GM21786 (cell line): Measurements from ENCODE around the gene REG3G.
"Not testable (repeated sequence)": the region's sequence is repeated elsewhere in the genome, so short reads cannot be mapped to it uniquely, and the experiment has no call there.

Experiments
- ATAC-seq: cut with Tn5 transposase; IDR thresholded peaks from one replicate; pipeline ENCODE4 v1.9.1; 2021; ENCODE audit not compliant: unreplicated experiment

REG3G gene

DNA sequence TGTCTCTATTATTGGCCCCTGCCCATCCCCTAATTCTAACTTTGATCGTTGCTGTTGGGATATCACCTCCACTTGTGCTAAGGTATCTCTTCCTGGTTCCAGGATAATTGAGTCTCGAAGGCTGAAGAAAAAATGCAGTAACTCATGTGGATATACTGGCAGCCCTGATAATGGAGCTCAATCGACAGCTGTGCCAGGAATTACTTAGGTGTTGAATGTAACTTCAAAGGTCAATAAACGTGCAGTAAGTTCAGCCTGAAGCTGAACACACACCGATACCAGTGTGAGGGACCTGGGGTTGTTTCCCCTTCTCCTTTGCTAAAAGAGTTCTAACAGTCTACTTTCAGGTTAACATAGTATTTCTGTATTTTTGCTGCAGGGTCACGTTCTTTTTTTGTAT is 11.9 kb upstream of the REG3G start:
- ATAC-seq: no peak

GRCh38 chr2:79016342-79016741 is 9.2 kb upstream of the REG3G start:
- no peak for ATAC-seq

DNA sequence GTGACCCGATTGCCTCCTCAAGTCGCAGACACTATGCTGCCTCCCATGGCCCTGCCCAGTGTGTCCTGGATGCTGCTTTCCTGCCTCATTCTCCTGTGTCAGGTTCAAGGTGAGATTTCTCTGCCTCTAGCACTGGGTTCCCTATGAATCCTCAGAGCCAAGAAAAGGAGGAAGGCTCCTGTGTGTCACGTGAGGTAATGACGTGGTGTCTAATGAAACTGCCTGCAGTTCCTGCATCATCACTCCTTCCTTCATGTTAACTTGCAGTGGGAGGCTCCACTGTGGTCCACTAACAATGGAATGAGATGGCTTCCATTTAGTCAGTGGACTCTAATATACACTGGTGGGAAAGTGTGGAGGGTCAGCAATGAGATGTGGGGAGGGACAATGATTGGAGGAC is 559 bp downstream of the REG3G start:
- no peak for ATAC-seq

DNA sequence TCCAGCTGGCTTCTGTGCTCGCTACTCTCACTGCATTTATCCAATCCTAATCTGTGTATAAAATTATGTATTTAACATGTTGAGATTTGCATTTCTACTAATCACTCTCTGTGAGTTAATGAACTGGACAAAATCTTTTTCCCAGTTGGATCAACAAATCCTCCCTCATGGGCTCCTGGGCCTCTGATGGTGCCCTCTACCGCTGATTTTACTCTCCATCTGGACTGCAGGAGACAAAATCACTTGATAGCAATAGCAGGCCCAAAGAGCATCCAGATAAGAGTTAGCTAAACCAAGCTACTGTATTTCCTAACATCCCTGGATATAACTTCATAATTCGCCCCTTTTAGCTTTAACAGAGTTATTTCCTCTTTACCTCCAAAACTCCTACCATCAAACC is 14.4 kb downstream of the REG3G start:
- ATAC-seq: no peak

- ATAC-seq: no peak
These were observed 15.5 kb downstream of the REG3G start for GRCh38 chr2:79041032-79041448.

DNA sequence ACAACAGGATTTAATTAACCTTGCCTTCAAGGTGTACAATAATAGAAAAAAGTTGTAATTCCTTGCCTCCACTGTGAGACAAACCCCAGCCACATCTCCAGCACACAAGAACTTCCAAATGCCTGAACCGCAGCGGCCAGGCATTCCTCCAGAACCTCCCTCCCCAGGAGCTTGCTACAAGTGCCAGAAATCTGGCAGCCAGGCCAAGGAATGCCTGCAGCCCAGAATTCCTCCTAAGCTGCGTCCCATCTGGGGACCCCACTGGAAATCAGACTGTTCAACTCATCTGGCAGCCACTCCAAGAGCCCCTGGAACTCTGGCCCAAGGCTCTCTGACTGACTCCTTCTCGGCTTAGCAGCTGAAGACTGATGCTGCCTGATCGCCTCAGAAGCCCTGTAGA is 28.0 kb downstream of the REG3G start:
- ATAC-seq: not testable (repeated sequence)

DNA sequence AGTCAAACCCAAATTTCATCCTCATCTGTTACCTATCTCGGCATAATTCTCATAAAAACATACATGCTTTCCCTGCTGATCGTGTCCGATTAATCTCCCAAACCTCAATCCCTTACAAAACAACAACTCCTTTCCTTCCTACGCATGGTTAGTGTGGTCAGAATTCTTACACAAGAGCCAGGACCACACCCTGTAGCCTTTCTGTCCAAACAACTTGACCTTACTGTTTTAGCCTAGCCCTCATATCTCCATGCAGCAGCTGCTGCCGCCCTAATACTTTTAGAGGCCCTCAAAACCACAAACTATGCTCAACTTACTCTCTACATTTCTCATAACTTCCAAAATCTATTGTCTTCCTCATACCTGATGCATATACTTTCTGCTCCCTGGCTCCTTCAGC is 29.3 kb downstream of the REG3G start:
- not testable (repeated sequence) for ATAC-seq

DNA sequence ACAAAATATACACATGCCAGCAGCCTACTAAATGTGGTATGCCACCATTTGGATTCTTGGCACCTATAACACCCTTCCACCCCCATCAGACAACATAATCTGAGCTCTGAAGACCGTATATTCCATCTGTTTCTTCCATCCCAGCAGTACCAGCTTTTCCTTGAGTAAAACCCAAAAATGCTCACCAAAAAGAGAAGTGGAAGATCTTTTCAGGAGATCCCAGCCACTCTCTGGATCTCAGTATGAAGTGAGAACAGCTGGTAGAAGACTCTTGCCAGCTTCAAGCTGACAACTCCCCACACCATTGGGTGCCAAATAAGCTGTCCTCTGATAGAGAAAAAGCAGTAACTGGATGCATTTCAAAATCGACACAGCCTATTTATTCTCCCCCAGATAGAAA is 39.7 kb downstream of the REG3G start:
- no peak for ATAC-seq

DNA sequence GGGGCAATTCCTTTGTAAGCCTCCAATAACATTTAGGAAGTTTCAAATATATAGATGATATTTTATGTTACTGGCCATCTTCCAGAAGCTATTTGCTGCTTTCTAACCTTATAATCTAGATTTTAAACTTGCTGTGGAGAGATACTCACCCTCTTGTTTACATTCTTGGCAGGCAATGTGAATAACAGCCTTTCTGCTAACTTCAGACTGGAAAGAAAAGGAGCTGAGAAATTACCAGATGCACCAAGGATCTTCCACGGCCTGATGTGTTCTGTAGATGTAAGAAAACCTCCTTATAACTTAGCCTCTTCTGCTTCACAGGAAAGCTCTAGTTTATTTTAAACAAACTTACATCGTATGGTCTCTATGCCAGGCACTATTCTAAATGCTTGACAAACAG is 45.6 kb downstream of the REG3G start:
- ATAC-seq: no peak
